ENCODE data around the gene FNBP1L. TPM values are rescaled to one million over a fixed set of nuclear protein-coding genes. Genes with fewer than 3 reads are reported as not detected.
A peak's percentile ranks its signal among the peaks of the same experiment; 100 is the strongest.

Gene FNBP1L
- total and polyA plus RNA-seq, 7 donors = 5.3 to 21.4 (median 16.3) TPM

- Histone ChIP-seq H3K27ac (no peak overlapping the region), H3K4me1 (peaks cover 35% of the 10 kb centered on the region), H3K36me3 (ENCODE audit: insufficient read depth in 1 of 2, low read depth in 1 of 2) (peaks cover 4 to 9% of the 10 kb centered on the region in 2 donors), H3K27me3 (ENCODE audit: insufficient read depth in 3 of 3, low read length in 2 of 3) (no peaks in the 10 kb centered on the region), H3K4me3 (no peak overlapping the region), H3K9me3 (peaks cover 5% of the 10 kb centered on the region)
- intact Hi-C loops (cut with DNase I) = no loop called here
- ATAC-seq (no peak), DNase-seq (no peak)
- TF ChIP-seq CTCF (IDR thresholded peaks at IDR 0.05) = no peak
- WGBS, 3 donors = 70 to 83% (median 79%) methylated on average over 2 of the region's 2 CpGs
Measured at GRCh38 chr1:93556291-93556690, 108.4 kb downstream of the FNBP1L start.

GRCh38 chr1:93559045-93559444 lies 111.1 kb downstream of the FNBP1L start:
- H3K27ac ChIP-seq = no peak overlapping the region
- intact Hi-C loops (cut with DNase I) = no loop called here
- H3K27me3 ChIP-seq (ENCODE audit: insufficient read depth in 3 of 3, low read length in 2 of 3) = no peaks in the 10 kb centered on the region
- H3K9me3 ChIP-seq = peaks cover 5% of the 10 kb centered on the region
- H3K4me3 ChIP-seq = no peak overlapping the region
- WGBS, 3 donors = 90 to 95% (median 92%) methylated on average over 2 of the region's 2 CpGs
- peaks cover 15% of the 10 kb centered on the region for H3K4me1 ChIP-seq
- ATAC-seq = no peak
- no peak for DNase-seq
- TF ChIP-seq CTCF (IDR thresholded peaks at IDR 0.05) = no peak
- H3K36me3 ChIP-seq (ENCODE audit: insufficient read depth in 1 of 2, low read depth in 1 of 2) = peaks cover 4 to 34% of the 10 kb centered on the region in 2 donors

- peaks cover 4 to 40% of the 10 kb centered on the region in 2 donors for H3K36me3 ChIP-seq (ENCODE audit: insufficient read depth in 1 of 2, low read depth in 1 of 2)
- no peak overlapping the region for H3K27ac ChIP-seq
- no peak for TF ChIP-seq CTCF (IDR thresholded peaks at IDR 0.05)
- DNase-seq (no peak), ATAC-seq (no peak)
- H3K9me3 ChIP-seq = peaks cover 5% of the 10 kb centered on the region
- peaks cover 9% of the 10 kb centered on the region for H3K4me1 ChIP-seq
- no peak overlapping the region for H3K4me3 ChIP-seq
- no peaks in the 10 kb centered on the region for H3K27me3 ChIP-seq (ENCODE audit: insufficient read depth in 3 of 3, low read length in 2 of 3)
- intact Hi-C loops (cut with DNase I) = no loop called here
Measured at GRCh38 chr1:93559695-93560094, 111.8 kb downstream of the FNBP1L start.

- WGBS, 3 donors = 67 to 70% (median 68%) methylated on average over 4 of the region's 4 CpGs
- H3K4me3 ChIP-seq = no peak overlapping the region
- H3K9me3 ChIP-seq = no peaks in the 10 kb centered on the region
- H3K36me3 ChIP-seq (ENCODE audit: insufficient read depth in 1 of 2, low read depth in 1 of 2) = peaks cover 1 to 93% of the 10 kb centered on the region in 2 donors
- H3K27ac ChIP-seq = peak overlapping the region; percentile 47
- no peaks in the 10 kb centered on the region for H3K27me3 ChIP-seq (ENCODE audit: insufficient read depth in 3 of 3, low read length in 2 of 3)
- intact Hi-C loops (cut with DNase I) = no loop called here
- peaks cover 16% of the 10 kb centered on the region for H3K4me1 ChIP-seq
- peak in 1 of 4 donors; percentile 11 for ATAC-seq
- no peak for TF ChIP-seq CTCF (IDR thresholded peaks at IDR 0.05)
- DNase-seq = no peak
Measured at GRCh38 chr1:93565496-93566206, 117.7 kb downstream of the FNBP1L start.

GRCh38 chr1:93566227-93566626 lies 118.3 kb downstream of the FNBP1L start:
- WGBS, 3 donors = 72 to 76% (median 74%) methylated on average over 10 of the region's 10 CpGs
- no peaks in the 10 kb centered on the region for H3K9me3 ChIP-seq
- peaks cover 0 to 96% of the 10 kb centered on the region in 2 donors for H3K36me3 ChIP-seq (ENCODE audit: insufficient read depth in 1 of 2, low read depth in 1 of 2)
- intact Hi-C loops (cut with DNase I) = no loop called here
- DNase-seq (peak in 1 of 2 donors; percentile 40), ATAC-seq (peak in 1 of 4 donors; percentile 59)
- no peaks in the 10 kb centered on the region for H3K27me3 ChIP-seq (ENCODE audit: insufficient read depth in 3 of 3, low read length in 2 of 3)
- H3K4me1 ChIP-seq = peaks cover 20% of the 10 kb centered on the region
- TF ChIP-seq CTCF (IDR thresholded peaks at IDR 0.05) = no peak
- no peak overlapping the region for H3K4me3 ChIP-seq
- peak overlapping the region; percentile 75 for H3K27ac ChIP-seq

Data from psoas muscle (tissue), 8 donors.